Progenitor cell of endocrine pancreas (in vitro differentiated cells): Measurements from ENCODE around the gene FNBP1. TPM values are rescaled to one million over a fixed set of nuclear protein-coding genes. Genes with fewer than 3 reads are reported as not detected.
"Not testable (repeated sequence)": the region's sequence is repeated elsewhere in the genome, so short reads cannot be mapped to it uniquely, and the experiment has no call there.

Experiments
- DNase-seq: peaks from one replicate; pipeline ENCODE4 v3.0.0; 2021; ENCODE audit warnings: low spot score; ENCODE audit not compliant: unreplicated experiment
- H3K27ac Mint-ChIP-seq: 2 replicates; pipeline ENCODE4 v1.8.0; 2021; ENCODE audit warnings: mild to moderate bottlenecking, moderate library complexity, mixed read lengths
- H3K27me3 Mint-ChIP-seq: 2 replicates; pipeline ENCODE4 v1.8.0; 2021; ENCODE audit warnings: mixed read lengths
- H3K36me3 Mint-ChIP-seq: 2 replicates; pipeline ENCODE4 v1.8.0; 2022; ENCODE audit warnings: mixed read lengths; ENCODE audit not compliant: insufficient read depth
- H3K4me1 Mint-ChIP-seq: 2 replicates; pipeline ENCODE4 v1.8.0; 2021; ENCODE audit warnings: low read depth, mixed read lengths
- H3K4me3 Mint-ChIP-seq: 2 replicates; pipeline ENCODE4 v1.8.0; 2021; ENCODE audit warnings: low read depth, mild to moderate bottlenecking, moderate library complexity, mixed read lengths
- H3K9me3 Mint-ChIP-seq: 2 replicates; pipeline ENCODE4 v1.8.0; 2021; ENCODE audit warnings: low read depth, mixed read lengths
- total RNA-seq: library from RNA; stranded (reverse); gene quantifications from 2 replicates; pipeline ENCODE4 v1.2.1, GENCODE V29; 2021
- TF ChIP-seq, protein P1 (sequence below): fragments of 200-600 bp; sonication (generic); IDR thresholded peaks from one replicate; pipeline ENCODE4 v1.5.0; 2021; ENCODE audit warnings: antibody characterized with exemption, mild to moderate bottlenecking; ENCODE audit not compliant: unreplicated experiment

FNBP1 gene
- total RNA-seq, 1 donor from 2014 or later: 44.1 TPM

- Mint-ChIP-seq H3K27me3 (no peaks in the 10 kb centered on the region), H3K9me3 (no peaks in the 10 kb centered on the region), H3K4me1 (peaks cover 1% of the 10 kb centered on the region), H3K27ac (no peak overlapping the region), H3K4me3 (no peak overlapping the region), H3K36me3 (peaks cover 5% of the 10 kb centered on the region)
- DNase-seq: no peak
- TF ChIP-seq, protein P1, sequence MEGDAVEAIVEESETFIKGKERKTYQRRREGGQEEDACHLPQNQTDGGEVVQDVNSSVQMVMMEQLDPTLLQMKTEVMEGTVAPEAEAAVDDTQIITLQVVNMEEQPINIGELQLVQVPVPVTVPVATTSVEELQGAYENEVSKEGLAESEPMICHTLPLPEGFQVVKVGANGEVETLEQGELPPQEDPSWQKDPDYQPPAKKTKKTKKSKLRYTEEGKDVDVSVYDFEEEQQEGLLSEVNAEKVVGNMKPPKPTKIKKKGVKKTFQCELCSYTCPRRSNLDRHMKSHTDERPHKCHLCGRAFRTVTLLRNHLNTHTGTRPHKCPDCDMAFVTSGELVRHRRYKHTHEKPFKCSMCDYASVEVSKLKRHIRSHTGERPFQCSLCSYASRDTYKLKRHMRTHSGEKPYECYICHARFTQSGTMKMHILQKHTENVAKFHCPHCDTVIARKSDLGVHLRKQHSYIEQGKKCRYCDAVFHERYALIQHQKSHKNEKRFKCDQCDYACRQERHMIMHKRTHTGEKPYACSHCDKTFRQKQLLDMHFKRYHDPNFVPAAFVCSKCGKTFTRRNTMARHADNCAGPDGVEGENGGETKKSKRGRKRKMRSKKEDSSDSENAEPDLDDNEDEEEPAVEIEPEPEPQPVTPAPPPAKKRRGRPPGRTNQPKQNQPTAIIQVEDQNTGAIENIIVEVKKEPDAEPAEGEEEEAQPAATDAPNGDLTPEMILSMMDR: no peak
Measured at GRCh38 chr9:130021123-130021522, 21.9 kb downstream of the FNBP1 start.

GRCh38 chr9:130020618-130021017, 22.4 kb downstream of the FNBP1 start:
- Mint-ChIP-seq H3K27me3 (no peaks in the 10 kb centered on the region), H3K4me3 (no peak overlapping the region), H3K9me3 (no peaks in the 10 kb centered on the region), H3K4me1 (peaks cover 1% of the 10 kb centered on the region), H3K36me3 (peaks cover 5% of the 10 kb centered on the region), H3K27ac (no peak overlapping the region)
- TF ChIP-seq, protein P1: no peak
- DNase-seq: no peak

DNA sequence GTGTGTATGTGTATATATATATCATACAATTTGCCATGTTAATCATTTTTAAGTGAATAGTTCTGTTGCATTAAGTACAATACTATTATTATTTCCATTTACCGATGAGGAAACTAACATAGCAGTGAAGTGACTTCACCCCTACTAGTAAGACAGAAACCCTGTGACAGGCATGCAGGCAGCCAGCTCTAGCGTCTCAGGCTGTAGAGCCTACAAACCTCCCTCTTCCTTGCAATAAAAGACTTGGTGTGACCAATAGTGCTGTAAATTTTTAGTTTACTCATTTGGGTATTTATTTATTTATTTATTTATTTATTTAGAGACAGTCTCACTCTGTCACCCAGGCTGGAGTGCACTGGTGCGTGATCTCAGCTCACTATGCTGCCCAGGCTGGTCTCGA, 24.7 kb downstream of the FNBP1 start:
- Mint-ChIP-seq H3K36me3 (peaks cover 5% of the 10 kb centered on the region), H3K4me1 (no peaks in the 10 kb centered on the region), H3K9me3 (no peaks in the 10 kb centered on the region), H3K27me3 (no peaks in the 10 kb centered on the region), H3K4me3 (no peak overlapping the region), H3K27ac (no peak overlapping the region)
- TF ChIP-seq, protein P1: no peak
- DNase-seq: no peak

DNA sequence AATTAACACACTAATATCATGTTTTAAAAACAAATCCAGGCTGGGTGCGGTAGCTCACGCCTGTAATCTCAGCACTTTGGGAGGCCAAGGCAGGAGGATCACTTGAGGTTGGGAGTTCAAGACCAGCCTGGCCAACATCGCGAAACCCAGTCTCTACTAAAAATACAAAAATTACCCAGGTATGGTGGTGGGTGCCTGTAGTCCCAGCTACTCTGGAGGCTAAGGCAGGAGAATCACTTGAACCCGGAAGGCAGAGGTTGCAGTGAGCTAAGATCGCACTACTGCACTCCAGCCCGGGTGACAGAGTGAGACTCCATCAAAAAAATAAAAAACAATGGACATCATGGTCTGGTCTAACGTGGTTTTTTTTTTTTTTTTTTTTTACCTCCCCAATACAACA, 25.5 kb downstream of the FNBP1 start:
- H3K9me3 Mint-ChIP-seq, H3K36me3 Mint-ChIP-seq, DNase-seq, H3K4me1 Mint-ChIP-seq, H3K4me3 Mint-ChIP-seq, H3K27ac Mint-ChIP-seq, H3K27me3 Mint-ChIP-seq: not testable (repeated sequence)

DNA sequence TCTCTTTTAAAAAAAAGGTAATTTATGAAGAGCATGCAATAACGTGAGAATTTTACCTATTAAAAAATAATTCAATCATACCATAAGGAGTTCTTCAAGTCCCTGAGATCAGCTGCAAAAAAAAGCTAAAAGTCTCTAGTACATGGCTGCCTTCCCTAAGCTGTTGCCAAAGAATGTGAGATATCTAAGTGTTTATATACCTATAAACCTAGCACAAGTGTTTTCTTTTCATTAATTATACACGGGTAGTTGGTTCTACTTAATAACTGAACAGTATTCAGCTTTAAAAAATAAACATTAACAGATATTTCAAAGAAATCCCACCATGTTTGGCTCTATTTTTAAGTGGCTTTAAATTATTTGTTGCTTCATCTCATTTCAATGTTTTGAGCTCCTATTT, 25.9 kb downstream of the FNBP1 start:
- Mint-ChIP-seq H3K9me3 (peaks cover 2% of the 10 kb centered on the region), H3K27ac (no peak overlapping the region), H3K4me1 (no peaks in the 10 kb centered on the region), H3K27me3 (no peaks in the 10 kb centered on the region), H3K4me3 (no peak overlapping the region), H3K36me3 (peaks cover 6% of the 10 kb centered on the region)
- TF ChIP-seq, protein P1: no peak
- DNase-seq: no peak

DNA sequence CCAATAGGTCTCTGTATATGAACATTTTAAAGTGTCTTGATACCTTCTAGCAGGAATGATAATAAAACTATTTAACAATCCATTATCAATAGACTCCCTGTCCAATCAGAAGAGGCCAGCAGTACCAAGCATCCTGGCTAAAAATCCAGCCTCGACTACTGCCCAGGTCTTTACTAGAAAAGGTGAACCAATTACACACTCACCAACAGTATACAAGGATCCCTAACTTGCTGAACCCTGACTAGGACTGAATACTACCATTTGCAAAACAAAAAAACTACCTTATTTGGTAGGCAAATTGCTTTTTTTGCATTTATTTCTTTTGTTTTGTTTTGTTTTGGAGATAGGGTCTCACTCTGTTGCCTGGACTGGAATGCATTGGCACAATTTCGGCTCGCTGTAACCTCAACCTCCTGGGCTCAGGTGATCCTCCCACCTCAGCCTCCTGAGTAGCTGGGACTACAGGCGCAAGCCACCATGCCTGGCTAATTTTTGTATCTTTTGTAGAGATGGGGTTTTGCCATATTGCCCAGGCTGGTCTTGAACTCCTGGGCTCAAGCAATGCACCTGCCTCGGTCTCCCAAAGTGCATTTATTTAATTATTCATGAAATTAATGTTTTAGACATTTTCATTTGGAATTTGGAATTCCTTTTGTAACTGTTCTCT, 27.5 kb downstream of the FNBP1 start:
- no peak overlapping the region for H3K27ac Mint-ChIP-seq
- H3K4me1 Mint-ChIP-seq: no peaks in the 10 kb centered on the region
- H3K27me3 Mint-ChIP-seq: no peaks in the 10 kb centered on the region
- peaks cover 13% of the 10 kb centered on the region for H3K36me3 Mint-ChIP-seq
- DNase-seq: no peak
- peaks cover 7% of the 10 kb centered on the region for H3K9me3 Mint-ChIP-seq
- TF ChIP-seq, protein P1: no peak
- no peak overlapping the region for H3K4me3 Mint-ChIP-seq
